Astrocyte (in vitro differentiated cells and primary cell): Measurements from ENCODE around the gene IL27RA. TPM values are rescaled to one million over a fixed set of nuclear protein-coding genes. Genes with fewer than 3 reads are reported as not detected.
A peak's percentile ranks its signal among the peaks of the same experiment; 100 is the strongest.

Source experiments
- DNase-seq: peaks from one replicate; pipeline ENCODE4 v3.0.0-alpha.2; 2010; ENCODE audit warnings: low read depth
- FAIRE-seq: peaks from 2 replicates; lab custom pipeline; 2011; peaks lifted over from hg19 to GRCh38; lab: Jason Lieb, UNC
- H2AFZ ChIP-seq: 2 replicates; pipeline ENCODE4 v1.6.0; 2012; ENCODE audit warnings: low read depth, low read length, inconsistent platforms
- H3K27ac ChIP-seq: 2 replicates; pipeline ENCODE4 v1.5.1; 2011; ENCODE audit warnings: low read depth, low read length, inconsistent platforms
- H3K27me3 ChIP-seq: 2 replicates; pipeline ENCODE4 v1.6.0; 2011; ENCODE audit warnings: low read length, inconsistent platforms; ENCODE audit not compliant: insufficient read depth
- H3K36me3 ChIP-seq: 2 replicates; pipeline ENCODE4 v1.5.1; 2011; ENCODE audit warnings: low read length, inconsistent platforms; ENCODE audit not compliant: insufficient read depth
- H3K4me1 ChIP-seq: 2 replicates; pipeline ENCODE4 v1.5.1; 2011; ENCODE audit warnings: low read length, inconsistent platforms; ENCODE audit not compliant: insufficient read depth
- H3K4me2 ChIP-seq: 2 replicates; pipeline ENCODE4 v1.6.0; 2012; ENCODE audit warnings: low read length, inconsistent platforms
- H3K4me3 ChIP-seq: 2 replicates; pipeline ENCODE4 v1.5.1; 2011; ENCODE audit warnings: low read depth, mild to moderate bottlenecking, low read length, inconsistent platforms; ENCODE audit not compliant: insufficient read depth
- H3K79me2 ChIP-seq: 2 replicates; pipeline ENCODE4 v1.6.0; 2012; ENCODE audit warnings: mild to moderate bottlenecking, low read length, inconsistent platforms; ENCODE audit not compliant: insufficient read depth
- H3K9ac ChIP-seq: 2 replicates; pipeline ENCODE4 v1.6.0; 2012; ENCODE audit warnings: mild to moderate bottlenecking, low read length, inconsistent platforms
- H3K9me3 ChIP-seq: 2 replicates; pipeline ENCODE4 v1.5.1; 2012; ENCODE audit warnings: low read depth, mild to moderate bottlenecking, low read length, inconsistent platforms; ENCODE audit not compliant: insufficient read depth
- H4K20me1 ChIP-seq: 2 replicates; pipeline ENCODE4 v1.6.0; 2012; ENCODE audit warnings: low read length, inconsistent platforms; ENCODE audit not compliant: insufficient read depth
- H3K27ac Mint-ChIP-seq: one replicate; pipeline ENCODE4 v1.8.0; 2021; ENCODE audit warnings: mild to moderate bottlenecking, mixed read lengths; ENCODE audit not compliant: unreplicated experiment
- H3K27me3 Mint-ChIP-seq: one replicate; pipeline ENCODE4 v1.8.0; 2021; ENCODE audit warnings: low read depth, mixed read lengths; ENCODE audit not compliant: unreplicated experiment
- H3K36me3 Mint-ChIP-seq: one replicate; pipeline ENCODE4 v1.8.0; 2021; ENCODE audit warnings: low read depth, mixed read lengths; ENCODE audit not compliant: unreplicated experiment
- H3K4me1 Mint-ChIP-seq: one replicate; pipeline ENCODE4 v1.8.0; 2021; ENCODE audit warnings: low read depth, mixed read lengths; ENCODE audit not compliant: unreplicated experiment
- H3K4me3 Mint-ChIP-seq: one replicate; pipeline ENCODE4 v1.8.0; 2021; ENCODE audit warnings: mild to moderate bottlenecking, moderate library complexity, mixed read lengths; ENCODE audit not compliant: unreplicated experiment
- H3K9me3 Mint-ChIP-seq: one replicate; pipeline ENCODE4 v1.8.0; 2021; ENCODE audit warnings: mild to moderate bottlenecking, mixed read lengths; ENCODE audit not compliant: unreplicated experiment
- CTCF ChIP-seq: IDR thresholded peaks from 2 replicates; pipeline ENCODE4 v1.5.1; 2011; ENCODE audit warnings: low read depth, mild to moderate bottlenecking, inconsistent platforms, low read length, moderate library complexity; ENCODE audit not compliant: insufficient read depth
- EZH2 ChIP-seq: IDR thresholded peaks from 2 replicates; pipeline ENCODE4 v1.6.1; 2012; ENCODE audit warnings: mild to moderate bottlenecking, low read length, inconsistent platforms; ENCODE audit not compliant: insufficient read depth
- total RNA-seq: library from RNA; stranded (reverse); gene quantifications from 2 replicates; pipeline ENCODE4 v1.2.1, GENCODE V29; 2021

Gene IL27RA
- total RNA-seq, 1 donor from 2014 or later: 5.7 TPM

- no peak overlapping the region for H3K27ac Mint-ChIP-seq
- H3K9me3 ChIP-seq: no peaks in the 10 kb centered on the region
- H3K4me2 ChIP-seq: no peak overlapping the region
- H3K36me3 Mint-ChIP-seq: no peaks in the 10 kb centered on the region
- H3K36me3 ChIP-seq: no peaks in the 10 kb centered on the region
- no peak for TF ChIP-seq EZH2
- TF ChIP-seq CTCF: no peak
- DNase-seq (peak; percentile 45), FAIRE-seq (no peak)
- H3K4me3 Mint-ChIP-seq: no peak overlapping the region
- no peak overlapping the region for H3K4me3 ChIP-seq
- no peaks in the 10 kb centered on the region for H4K20me1 ChIP-seq
- H3K27ac ChIP-seq: no peak overlapping the region
- H2AFZ ChIP-seq: no peak overlapping the region
- H3K9ac ChIP-seq: no peak overlapping the region
- peaks cover 18% of the 10 kb centered on the region for H3K27me3 ChIP-seq
- H3K4me1 Mint-ChIP-seq: no peaks in the 10 kb centered on the region
- no peaks in the 10 kb centered on the region for H3K79me2 ChIP-seq
- peaks cover 29% of the 10 kb centered on the region for H3K27me3 Mint-ChIP-seq
- H3K4me1 ChIP-seq: peaks cover 3% of the 10 kb centered on the region
- no peaks in the 10 kb centered on the region for H3K9me3 Mint-ChIP-seq
These were observed 29.7 kb downstream of the IL27RA start for GRCh38 chr19:14061081-14061749.

- H3K4me1 Mint-ChIP-seq: no peaks in the 10 kb centered on the region
- Histone ChIP-seq H3K9ac (no peak within 1 kb of the TSS), H3K4me2 (no peak within 1 kb of the TSS), H3K27ac (no peak within 1 kb of the TSS), H3K36me3 (no peaks in the 10 kb centered on the region), H3K9me3 (no peaks in the 10 kb centered on the region), H3K4me1 (peaks cover 3% of the 10 kb centered on the region), H3K79me2 (no peaks in the 10 kb centered on the region), H3K4me3 (no peak within 1 kb of the TSS), H2AFZ (no peak within 1 kb of the TSS), H4K20me1 (no peaks in the 10 kb centered on the region), H3K27me3 (peaks cover 21% of the 10 kb centered on the region)
- H3K9me3 Mint-ChIP-seq: no peaks in the 10 kb centered on the region
- H3K27ac Mint-ChIP-seq: no peak within 1 kb of the TSS
- DNase-seq: no peak
- H3K27me3 Mint-ChIP-seq: peaks cover 29% of the 10 kb centered on the region
- no peak for FAIRE-seq
- no peaks in the 10 kb centered on the region for H3K36me3 Mint-ChIP-seq
- H3K4me3 Mint-ChIP-seq: no peak within 1 kb of the TSS
- TF ChIP-seq CTCF (no peak), EZH2 (no peak)
These were observed 30.4 kb downstream of the IL27RA start, which contains the start of gene PALM3 for GRCh38 chr19:14061751-14062557. Gene PALM3 (minus strand): TSS chr19:14062076. CDS start chr19:14061980, 96 bp downstream.
